PC-3 (cell line): ENCODE measurements around the gene METTL21A.

Source experiments
- CTCF ChIP-seq: fragments of 300-600 bp; sonication (generic); conservative IDR thresholded peaks from 2 replicates; pipeline ENCODE4 v1.5.1; 2017; ENCODE audit warnings: antibody characterized with exemption, low read depth, mild to moderate bottlenecking, low read length
- EZH2 ChIP-seq: fragments of 300-600 bp; sonication (generic); IDR thresholded peaks from one replicate; pipeline ENCODE4 v1.6.1; 2017; ENCODE audit warnings: antibody characterized with exemption, mild to moderate bottlenecking, low read length; ENCODE audit not compliant: unreplicated experiment
- EZH2phosphoT487 ChIP-seq: fragments of 300-600 bp; sonication (generic); IDR thresholded peaks from 2 replicates; pipeline ENCODE4 v1.6.1; 2018; ENCODE audit warnings: mild to moderate bottlenecking, antibody characterized with exemption, low read length, borderline replicate concordance

GRCh38 chr2:207674266-207674774, 49.1 kb upstream of the METTL21A start:
- TF ChIP-seq CTCF (no peak), EZH2 (no peak), EZH2phosphoT487 (no peak)
